ENCODE data around the gene SRC.

Gene SRC

GRCh38 chr20:37311710-37312355, 34.1 kb upstream of the SRC start:
- H3K4me3 Mint-ChIP-seq, result no peak overlapping the region

GRCh38 chr20:37313546-37314091, 32.3 kb upstream of the SRC start:
- TF ChIP-seq CTCF (IDR thresholded peaks at IDR 0.05), result no peak
- Mint-ChIP-seq H3K4me3 (no peak overlapping the region), H3K27me3 (ENCODE audit: low read depth, poor library complexity) (peaks cover 4% of the 10 kb centered on the region), H3K9me3 (no peaks in the 10 kb centered on the region), H3K36me3 (ENCODE audit: low read depth) (peaks cover 38% of the 10 kb centered on the region), H3K4me1 (peaks cover 66% of the 10 kb centered on the region), H3K27ac (peak overlapping the region; percentile 13)
- no peak for DNase-seq

More at GRCh38 chr20:37311710-37312355, 34.1 kb upstream of the SRC start:
- Mint-ChIP-seq H3K27ac (no peak overlapping the region), H3K36me3 (ENCODE audit: low read depth) (peaks cover 42% of the 10 kb centered on the region), H3K4me1 (peaks cover 82% of the 10 kb centered on the region), H3K27me3 (ENCODE audit: low read depth, poor library complexity) (peaks cover 2% of the 10 kb centered on the region), H3K9me3 (no peaks in the 10 kb centered on the region)
- no peak for DNase-seq
- TF ChIP-seq CTCF (IDR thresholded peaks at IDR 0.05), result no peak

- no peaks in the 10 kb centered on the region for H3K9me3 Mint-ChIP-seq
- TF ChIP-seq CTCF (IDR thresholded peaks at IDR 0.05), result no peak
- peaks cover 64% of the 10 kb centered on the region for H3K4me1 Mint-ChIP-seq
- H3K4me3 Mint-ChIP-seq, result no peak overlapping the region
- DNase-seq, result no peak
- H3K36me3 Mint-ChIP-seq (ENCODE audit: low read depth), result peaks cover 34% of the 10 kb centered on the region
- H3K27me3 Mint-ChIP-seq (ENCODE audit: low read depth, poor library complexity), result peaks cover 4% of the 10 kb centered on the region
- H3K27ac Mint-ChIP-seq, result peak overlapping the region; percentile 52
Measured at GRCh38 chr20:37314099-37314498, 31.8 kb upstream of the SRC start.

- TF ChIP-seq CTCF (IDR thresholded peaks at IDR 0.05), result no peak
- Mint-ChIP-seq H3K9me3 (no peaks in the 10 kb centered on the region), H3K4me3 (no peak overlapping the region), H3K4me1 (peaks cover 63% of the 10 kb centered on the region), H3K27ac (peak overlapping the region; percentile 52), H3K36me3 (ENCODE audit: low read depth) (peaks cover 37% of the 10 kb centered on the region), H3K27me3 (ENCODE audit: low read depth, poor library complexity) (peaks cover 4% of the 10 kb centered on the region)
- no peak for DNase-seq
Measured at GRCh38 chr20:37314617-37315016, 31.3 kb upstream of the SRC start.

GRCh38 chr20:37315021-37315451, 30.9 kb upstream of the SRC start:
- TF ChIP-seq CTCF (IDR thresholded peaks at IDR 0.05), result no peak
- Mint-ChIP-seq H3K9me3 (no peaks in the 10 kb centered on the region), H3K36me3 (ENCODE audit: low read depth) (peaks cover 33% of the 10 kb centered on the region), H3K4me1 (peaks cover 58% of the 10 kb centered on the region), H3K27ac (peak overlapping the region; percentile 80), H3K4me3 (no peak overlapping the region), H3K27me3 (ENCODE audit: low read depth, poor library complexity) (peaks cover 4% of the 10 kb centered on the region)
- no peak for DNase-seq

Measured in nephron progenitor cell (in vitro differentiated cells).